ENCODE measurements around the gene MUC5AC.

The MUC5AC gene

DNA sequence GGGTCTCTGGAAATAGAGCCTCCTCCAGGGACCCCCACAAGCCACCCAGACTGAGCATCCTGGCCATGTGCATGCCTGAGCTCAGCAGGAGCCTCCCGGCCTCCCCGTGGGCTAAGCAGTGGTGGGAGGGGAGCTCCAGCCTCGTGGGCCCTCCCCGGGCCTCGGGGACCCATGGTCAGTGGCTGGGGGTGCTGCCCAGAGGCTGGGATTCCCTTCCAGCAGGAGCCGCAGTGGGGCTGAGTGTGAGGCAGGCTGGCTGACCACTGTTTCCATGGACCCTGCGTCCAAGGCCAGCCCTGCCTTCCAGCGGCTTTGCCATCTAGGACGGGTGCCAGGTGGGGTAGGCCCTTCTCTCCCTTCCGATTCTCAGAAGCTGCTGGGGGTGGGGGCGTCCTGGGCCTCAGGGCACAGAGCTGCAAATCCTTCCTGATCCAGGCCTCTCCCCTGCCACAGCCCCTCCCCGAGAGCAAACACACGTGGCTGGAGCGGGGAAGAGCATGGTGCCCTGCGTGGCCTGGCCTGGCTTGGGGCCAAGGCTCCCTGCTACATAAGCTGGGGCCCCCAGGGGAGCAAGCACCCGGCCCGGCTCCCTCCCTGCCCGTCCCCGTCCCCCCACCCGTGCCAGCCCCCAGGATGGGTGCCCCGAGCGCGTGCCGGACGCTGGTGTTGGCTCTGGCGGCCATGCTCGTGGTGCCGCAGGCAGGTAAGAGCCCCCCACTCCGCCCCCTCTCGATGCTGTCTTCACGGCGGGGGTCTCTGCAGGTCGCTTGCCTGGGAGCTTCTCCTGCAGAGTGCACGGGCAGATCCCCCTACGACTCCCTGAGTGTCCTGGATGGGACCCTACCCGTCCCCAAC lies 65.0 kb downstream of the MUC5AC start, which contains the start of gene MUC5B:
Gene MUC5B (plus strand): TSS at position 576 of the 855 bp plus-strand sequence. CDS start 58 bp downstream, at position 634.
- H3K4me3 ChIP-seq (ENCODE audit: low read depth, low read length): no peak within 1 kb of the TSS

GRCh38 chr11:1223346-1224110 lies 65.8 kb downstream of the MUC5AC start:
- H3K4me3 ChIP-seq (ENCODE audit: low read depth, low read length): no peak overlapping the region

DNA sequence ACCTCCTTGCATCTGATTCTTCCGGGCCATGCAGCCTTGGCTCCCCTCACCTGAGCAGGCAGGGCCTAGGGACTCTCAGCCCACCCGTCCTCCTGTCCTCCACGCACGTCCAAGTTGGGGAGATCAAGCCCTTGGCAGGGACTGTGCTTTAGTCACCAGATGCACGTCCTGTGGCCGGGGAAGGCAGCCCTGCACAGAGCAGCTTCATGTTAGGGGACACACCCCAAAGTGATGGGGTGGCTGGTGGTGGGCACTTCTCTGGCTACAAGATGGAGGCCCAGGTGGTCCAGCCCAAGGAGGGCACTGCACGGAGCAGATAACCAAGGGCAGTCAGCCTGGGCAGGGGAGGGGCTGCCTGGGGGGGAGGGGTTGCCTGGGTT lies 66.3 kb downstream of the MUC5AC start:
- no peak overlapping the region for H3K4me3 ChIP-seq (ENCODE audit: low read depth, low read length)

- no peak overlapping the region for H3K4me3 ChIP-seq (ENCODE audit: low read depth, low read length)
Measured at GRCh38 chr11:1224491-1225385, 67.0 kb downstream of the MUC5AC start.

GRCh38 chr11:1225386-1226225 lies 67.9 kb downstream of the MUC5AC start:
- H3K4me3 ChIP-seq (ENCODE audit: low read depth, low read length): no peak overlapping the region

GRCh38 chr11:1226226-1226985 lies 68.7 kb downstream of the MUC5AC start:
- no peak overlapping the region for H3K4me3 ChIP-seq (ENCODE audit: low read depth, low read length)

DNA sequence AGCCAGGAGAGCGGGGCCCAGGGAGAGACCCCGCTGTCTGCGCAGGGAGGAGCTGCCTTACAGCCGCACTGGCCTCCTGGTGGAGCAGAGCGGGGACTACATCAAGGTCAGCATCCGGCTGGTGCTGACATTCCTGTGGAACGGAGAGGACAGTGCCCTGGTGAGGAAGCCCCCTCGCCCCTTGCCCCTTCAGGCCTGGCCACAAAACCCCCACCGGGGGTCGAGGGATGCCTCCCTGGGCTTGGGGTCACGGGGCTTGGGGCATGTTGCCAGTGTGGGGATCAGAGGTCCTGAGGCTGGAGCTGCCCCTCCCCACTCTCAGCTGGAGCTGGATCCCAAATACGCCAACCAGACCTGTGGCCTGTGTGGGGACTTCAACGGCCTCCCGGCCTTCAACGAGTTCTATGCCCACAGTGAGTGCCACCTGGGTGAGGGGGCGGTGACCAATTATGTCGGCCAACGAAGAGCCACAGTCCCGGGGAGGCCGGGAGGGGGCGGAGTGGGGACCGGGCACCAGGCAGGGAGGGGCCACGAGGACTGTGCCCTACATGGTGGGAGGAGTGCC lies 69.3 kb downstream of the MUC5AC start:
- no peak overlapping the region for H3K4me3 ChIP-seq (ENCODE audit: low read depth, low read length)

DNA sequence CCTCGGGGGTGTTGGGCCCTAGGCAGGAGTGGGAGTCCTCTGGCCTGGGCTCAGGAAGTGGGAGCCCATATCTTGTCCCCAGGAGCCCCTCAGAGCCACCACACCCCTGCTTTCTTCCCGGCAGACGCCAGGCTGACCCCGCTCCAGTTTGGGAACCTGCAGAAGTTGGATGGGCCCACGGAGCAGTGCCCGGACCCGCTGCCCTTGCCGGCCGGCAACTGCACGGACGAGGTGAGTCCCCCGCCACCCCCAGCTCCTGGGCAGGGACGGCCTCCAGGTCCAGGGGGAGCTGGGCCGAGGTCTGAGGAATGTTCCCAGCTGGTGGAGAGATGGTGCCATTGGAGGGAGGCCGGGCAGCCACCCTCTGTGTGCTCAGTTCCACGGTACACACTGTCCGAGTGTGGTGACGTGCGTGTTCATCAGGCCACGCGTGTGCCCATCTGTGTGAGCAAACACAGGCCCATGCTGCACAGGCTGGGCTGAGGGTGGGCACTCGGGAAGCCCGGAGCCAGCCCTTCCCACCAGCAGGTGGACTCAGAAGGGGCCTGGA lies 69.9 kb downstream of the MUC5AC start:
- H3K4me3 ChIP-seq (ENCODE audit: low read depth, low read length): no peak overlapping the region

- H3K4me3 ChIP-seq (ENCODE audit: low read depth, low read length): no peak overlapping the region
Measured at GRCh38 chr11:1228101-1228821, 70.5 kb downstream of the MUC5AC start.

GRCh38 chr11:1228921-1229451 lies 71.2 kb downstream of the MUC5AC start:
- no peak overlapping the region for H3K4me3 ChIP-seq (ENCODE audit: low read depth, low read length)

GRCh38 chr11:1229471-1230120 lies 71.8 kb downstream of the MUC5AC start:
- H3K4me3 ChIP-seq (ENCODE audit: low read depth, low read length): no peak overlapping the region

DNA sequence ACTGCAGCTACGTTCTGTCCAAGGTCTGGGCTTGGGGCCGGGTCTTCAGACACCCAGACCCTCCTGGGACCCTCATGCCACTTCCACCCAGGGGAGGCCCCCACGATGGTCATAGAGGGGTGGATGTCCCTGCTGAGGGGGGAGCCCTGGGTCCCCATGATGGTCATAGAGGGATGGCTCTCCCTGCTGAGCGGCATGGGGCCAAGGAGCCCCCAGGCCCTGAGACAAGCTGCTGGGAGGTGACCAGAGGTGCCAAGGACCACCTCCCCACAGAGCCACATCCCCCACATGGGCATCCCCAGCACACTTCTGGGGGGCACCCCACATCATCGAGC lies 72.3 kb downstream of the MUC5AC start:
- H3K4me3 ChIP-seq (ENCODE audit: low read depth, low read length): no peak overlapping the region

DNA sequence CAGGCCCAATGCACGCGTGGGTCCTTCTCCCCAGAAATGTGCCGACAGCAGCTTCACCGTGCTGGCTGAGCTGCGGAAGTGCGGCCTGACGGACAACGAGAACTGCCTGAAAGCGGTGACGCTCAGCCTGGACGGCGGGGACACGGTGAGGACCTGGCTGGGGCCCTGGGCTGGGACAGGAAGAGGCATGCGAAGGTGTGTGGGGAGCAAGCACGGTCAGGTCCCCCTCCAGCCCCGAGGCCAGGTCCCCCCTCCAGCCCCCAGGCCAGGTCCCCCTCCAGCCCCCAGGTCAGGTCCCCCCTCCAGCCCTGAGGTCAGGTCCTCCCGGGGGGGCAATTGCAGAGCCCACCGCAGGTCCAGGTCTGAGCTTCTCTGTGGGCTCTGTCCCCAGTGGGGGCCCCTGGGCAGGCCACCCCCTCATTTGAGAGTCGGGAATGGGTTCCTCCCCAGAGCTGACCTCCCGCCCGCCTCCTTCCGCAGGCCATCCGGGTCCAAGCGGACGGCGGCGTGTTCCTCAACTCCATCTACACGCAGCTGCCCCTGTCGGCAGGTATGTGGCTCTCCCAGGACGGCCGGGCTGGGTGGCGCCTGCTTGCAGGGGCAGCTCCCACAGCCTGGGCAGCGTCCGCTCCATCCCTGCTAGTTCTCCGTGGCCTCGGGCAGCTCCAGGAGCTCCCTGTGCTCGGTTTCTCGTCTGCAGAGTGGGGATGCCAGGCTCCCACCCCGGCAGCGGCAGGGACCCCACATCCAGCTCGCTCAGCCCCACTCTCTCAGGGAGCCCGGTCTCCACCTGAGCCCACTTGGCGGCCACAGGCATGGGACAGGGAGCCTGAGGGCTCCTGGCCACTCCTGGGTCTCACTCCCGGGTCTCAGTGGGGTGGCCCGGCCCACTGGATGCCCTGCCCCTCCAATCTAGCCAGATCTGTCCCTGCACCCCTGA lies 73.0 kb downstream of the MUC5AC start:
- no peak overlapping the region for H3K4me3 ChIP-seq (ENCODE audit: low read depth, low read length)

DNA sequence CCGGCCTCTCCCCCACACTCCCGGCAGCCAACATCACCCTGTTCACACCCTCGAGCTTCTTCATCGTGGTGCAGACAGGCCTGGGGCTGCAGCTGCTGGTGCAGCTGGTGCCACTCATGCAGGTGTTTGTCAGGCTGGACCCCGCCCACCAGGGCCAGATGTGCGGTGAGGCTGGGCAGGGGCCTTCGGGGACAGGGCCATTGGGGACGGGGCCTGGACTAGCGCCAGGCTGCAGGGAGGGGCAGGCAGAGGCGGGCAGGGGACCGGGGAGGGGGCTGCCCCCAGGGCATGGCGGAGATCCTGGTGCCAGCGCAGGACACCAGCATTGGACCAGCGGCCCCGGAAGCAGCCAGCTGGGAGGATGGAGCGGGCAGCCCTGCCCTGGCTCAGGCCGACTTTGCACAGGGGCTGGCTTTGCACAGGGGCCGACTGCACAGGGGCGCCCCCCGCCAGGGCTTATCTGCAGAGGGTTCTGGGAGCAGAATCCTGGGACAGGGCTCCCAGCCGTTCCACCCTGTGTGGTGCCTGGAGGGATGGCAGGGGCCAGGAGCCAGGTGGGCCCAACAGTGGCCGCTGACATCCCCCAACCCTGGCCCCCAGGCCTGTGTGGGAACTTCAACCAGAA lies 73.8 kb downstream of the MUC5AC start:
- H3K4me3 ChIP-seq (ENCODE audit: low read depth, low read length): no peak overlapping the region

GRCh38 chr11:1232021-1232882 lies 74.5 kb downstream of the MUC5AC start:
- no peak overlapping the region for H3K4me3 ChIP-seq (ENCODE audit: low read depth, low read length)
